ENCODE measurements around the gene TKFC. TPM values are rescaled to one million over a fixed set of nuclear protein-coding genes. Genes with fewer than 3 reads are reported as not detected.

TKFC gene
- total RNA-seq, 1 donor from 2014 or later = 75.8 TPM

DNA sequence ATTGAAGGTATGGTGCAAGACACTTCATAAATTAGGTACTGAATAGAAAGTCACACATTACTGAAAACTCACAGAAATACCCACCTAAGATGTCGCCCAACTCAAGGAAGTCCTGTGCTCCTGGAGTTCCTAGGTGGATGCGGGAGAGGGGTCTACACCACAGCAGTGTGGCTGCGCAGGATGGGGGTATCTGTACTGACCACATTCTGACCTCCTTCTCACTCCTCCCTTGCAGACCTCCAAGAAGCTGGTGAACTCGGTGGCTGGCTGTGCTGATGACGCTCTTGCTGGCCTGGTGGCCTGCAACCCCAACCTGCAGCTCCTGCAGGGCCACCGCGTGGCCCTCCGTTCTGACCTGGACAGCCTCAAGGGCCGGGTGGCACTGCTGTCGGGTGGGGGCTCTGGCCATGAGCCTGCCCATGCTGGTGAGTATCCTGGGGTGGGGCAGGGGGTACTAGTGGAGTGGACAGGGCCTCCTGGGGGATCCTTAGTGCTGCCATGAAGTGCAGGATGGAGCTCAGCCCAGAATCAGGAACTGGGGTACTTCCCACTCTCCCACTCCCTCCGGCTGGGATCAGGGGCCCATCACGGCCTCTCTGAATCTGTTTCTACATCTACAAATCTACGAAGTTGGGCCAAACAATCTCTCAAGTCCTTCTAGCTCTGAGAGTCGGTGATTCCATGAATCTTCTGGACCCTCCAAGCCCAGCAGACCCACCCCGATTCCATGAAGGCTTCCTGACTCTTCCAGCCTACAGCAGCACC, 4.9 kb downstream of the TKFC start:
- DNase-seq (ENCODE audit: low spot score in 2 of 2, unreplicated experiment in 2 of 2) = no peak
- no peak overlapping the region for H3K4me3 Mint-ChIP-seq

DNA sequence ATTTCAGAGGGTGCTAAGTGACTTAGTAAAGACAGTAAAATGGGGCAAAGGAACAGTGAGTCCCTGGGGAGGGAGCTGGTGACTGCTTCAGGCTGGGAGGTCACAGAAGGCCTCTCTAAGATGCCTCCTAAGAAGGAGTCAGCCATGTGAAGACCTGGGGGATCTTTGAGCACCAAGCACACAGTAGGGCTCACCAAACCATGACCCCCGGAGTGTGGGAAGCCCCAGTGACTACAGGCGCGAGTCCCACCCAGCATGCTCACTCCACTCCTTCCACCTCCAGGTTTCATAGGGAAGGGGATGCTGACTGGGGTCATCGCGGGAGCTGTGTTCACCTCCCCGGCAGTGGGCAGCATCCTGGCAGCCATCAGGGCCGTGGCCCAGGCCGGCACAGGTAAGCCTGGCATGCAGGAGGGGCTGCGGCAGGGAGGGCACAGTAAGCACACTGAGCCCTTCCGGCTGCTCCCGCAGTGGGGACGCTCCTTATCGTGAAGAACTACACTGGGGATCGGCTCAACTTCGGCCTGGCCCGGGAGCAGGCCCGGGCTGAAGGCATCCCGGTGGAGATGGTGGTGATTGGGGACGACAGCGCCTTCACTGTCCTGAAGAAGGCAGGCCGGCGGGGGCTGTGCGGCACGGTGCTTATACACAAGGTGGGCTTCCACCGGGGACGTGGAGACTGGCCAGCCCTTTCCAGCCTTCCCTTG, 5.9 kb downstream of the TKFC start:
- Mint-ChIP-seq H3K27me3 (ENCODE audit: low read depth) (no peaks in the 10 kb centered on the region), H3K4me3 (no peak overlapping the region), H3K27ac (no peak overlapping the region), H3K9me3 (no peaks in the 10 kb centered on the region), H3K4me1 (peaks cover 17% of the 10 kb centered on the region), H3K36me3 (peaks cover 21% of the 10 kb centered on the region)
- no peak for TF ChIP-seq CTCF (IDR thresholded peaks at IDR 0.05; ENCODE audit: unreplicated experiment)
- no peak for DNase-seq (ENCODE audit: low spot score in 2 of 2, unreplicated experiment in 2 of 2)

More for the DNA sequence above, 4.9 kb downstream of the TKFC start:
- Mint-ChIP-seq H3K4me1 (peaks cover 23% of the 10 kb centered on the region), H3K9me3 (no peaks in the 10 kb centered on the region), H3K36me3 (peaks cover 21% of the 10 kb centered on the region), H3K27me3 (ENCODE audit: low read depth) (no peaks in the 10 kb centered on the region), H3K27ac (no peak overlapping the region)
- no peak for TF ChIP-seq CTCF (IDR thresholded peaks at IDR 0.05; ENCODE audit: unreplicated experiment)

- no peak for TF ChIP-seq CTCF (IDR thresholded peaks at IDR 0.05; ENCODE audit: unreplicated experiment)
- Mint-ChIP-seq H3K4me3 (no peak overlapping the region), H3K9me3 (no peaks in the 10 kb centered on the region), H3K4me1 (peaks cover 14% of the 10 kb centered on the region), H3K27ac (no peak overlapping the region), H3K36me3 (peaks cover 21% of the 10 kb centered on the region), H3K27me3 (ENCODE audit: low read depth) (no peaks in the 10 kb centered on the region)
- DNase-seq (ENCODE audit: low spot score in 2 of 2, unreplicated experiment in 2 of 2) = no peak
Measured at GRCh38 chr11:61339490-61339878, 6.5 kb downstream of the TKFC start.

DNA sequence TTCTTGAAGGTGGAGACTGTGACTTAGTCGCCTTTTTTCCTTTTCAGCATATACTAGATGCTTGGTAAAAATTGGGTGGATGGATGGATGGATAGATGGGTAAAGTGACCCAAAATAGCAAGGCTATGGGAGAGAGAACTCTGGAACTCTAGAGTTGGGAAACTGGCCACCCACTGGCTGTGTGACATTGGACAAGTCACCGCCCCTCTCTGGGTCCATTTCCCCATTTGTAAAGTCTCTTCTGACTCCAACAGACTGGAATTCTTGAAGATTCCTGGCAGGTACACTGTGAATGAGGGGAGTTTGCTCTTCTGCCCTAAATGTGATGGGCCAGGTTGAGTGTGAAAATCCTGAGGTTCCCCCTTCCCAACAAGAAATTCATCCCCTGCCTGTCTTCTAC, 8.0 kb downstream of the TKFC start:
- DNase-seq (ENCODE audit: low spot score in 2 of 2, unreplicated experiment in 2 of 2) = no peak
- Mint-ChIP-seq H3K9me3 (no peaks in the 10 kb centered on the region), H3K27ac (no peak overlapping the region), H3K27me3 (ENCODE audit: low read depth) (no peaks in the 10 kb centered on the region), H3K36me3 (peaks cover 21% of the 10 kb centered on the region), H3K4me1 (peaks cover 12% of the 10 kb centered on the region), H3K4me3 (no peak overlapping the region)
- TF ChIP-seq CTCF (IDR thresholded peaks at IDR 0.05; ENCODE audit: unreplicated experiment) = no peak

- TF ChIP-seq CTCF (IDR thresholded peaks at IDR 0.05; ENCODE audit: unreplicated experiment) = no peak
Measured at GRCh38 chr11:61341706-61342105, 8.7 kb downstream of the TKFC start.

More at GRCh38 chr11:61341706-61342105, 8.7 kb downstream of the TKFC start:
- H3K36me3 Mint-ChIP-seq = peaks cover 21% of the 10 kb centered on the region
- no peak for DNase-seq (ENCODE audit: low spot score in 2 of 2, unreplicated experiment in 2 of 2)
- no peak overlapping the region for H3K4me3 Mint-ChIP-seq
- H3K27ac Mint-ChIP-seq = no peak overlapping the region
- H3K4me1 Mint-ChIP-seq = peaks cover 5% of the 10 kb centered on the region
- H3K9me3 Mint-ChIP-seq = no peaks in the 10 kb centered on the region
- H3K27me3 Mint-ChIP-seq (ENCODE audit: low read depth) = no peaks in the 10 kb centered on the region

Data from mesothelial cell of epicardium (in vitro differentiated cells).